Amniotic stem cell (primary cell): ENCODE data around the gene RNFT1.
"Not testable (repeated sequence)": the region's sequence is repeated elsewhere in the genome, so short reads cannot be mapped to it uniquely, and the experiment has no call there.

Source experiments
- DNase-seq: peaks from one replicate; lab custom pipeline; 2025; lab: John Stamatoyannopoulos, UW

RNFT1 gene

GRCh38 chr17:59964482-59965328 is at the start of gene RNFT1:
RNFT1 (minus strand) TSS chr17:59964740; CDS start chr17:59964663, 77 bp downstream.
- peak; percentile 81 for DNase-seq

GRCh38 chr17:60009326-60009725 is 44.8 kb upstream of the RNFT1 start:
- not testable (repeated sequence) for DNase-seq

- not testable (repeated sequence) for DNase-seq
Measured at GRCh38 chr17:60008377-60008776, 43.8 kb upstream of the RNFT1 start.

DNA sequence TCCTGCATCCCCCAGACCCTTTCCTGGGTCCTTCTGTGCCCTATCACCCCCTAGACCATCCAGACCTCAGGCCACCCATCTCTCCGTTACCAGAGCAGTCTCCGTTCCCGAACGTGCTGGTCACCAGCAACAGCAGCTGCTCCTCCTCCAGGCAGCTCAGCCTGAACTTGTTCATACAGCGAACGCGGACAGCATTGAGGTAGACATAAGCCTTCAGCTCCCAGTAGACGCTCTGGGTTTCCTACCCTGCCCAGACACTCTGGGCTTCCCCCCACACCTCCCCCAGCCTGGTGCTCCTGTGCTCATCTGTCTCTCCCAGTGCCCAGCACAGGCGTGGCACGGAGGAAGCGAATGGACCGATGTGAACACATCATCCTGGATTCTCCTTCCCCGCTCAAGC is 41.6 kb upstream of the RNFT1 start:
- DNase-seq, result no peak

DNA sequence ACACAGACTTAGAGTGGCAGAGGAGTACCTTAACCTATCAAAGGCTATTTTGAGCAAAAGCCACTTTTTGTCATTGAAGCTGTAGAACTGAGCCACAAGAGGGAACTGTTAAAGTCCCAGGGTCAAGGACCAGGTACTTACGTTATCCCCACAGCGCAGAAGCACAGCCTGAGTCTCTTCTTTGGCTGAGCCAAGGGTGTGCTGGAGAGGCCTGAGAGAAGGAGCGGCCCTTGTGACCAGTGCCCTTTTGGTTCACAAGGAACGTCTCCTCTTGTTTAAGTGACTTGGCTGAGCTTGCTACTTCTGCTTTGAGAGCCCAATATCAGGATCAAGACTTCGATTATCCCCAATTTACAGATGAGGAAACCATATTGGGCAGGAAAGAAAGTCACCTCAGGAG is 40.0 kb upstream of the RNFT1 start:
- DNase-seq, result not testable (repeated sequence)

DNA sequence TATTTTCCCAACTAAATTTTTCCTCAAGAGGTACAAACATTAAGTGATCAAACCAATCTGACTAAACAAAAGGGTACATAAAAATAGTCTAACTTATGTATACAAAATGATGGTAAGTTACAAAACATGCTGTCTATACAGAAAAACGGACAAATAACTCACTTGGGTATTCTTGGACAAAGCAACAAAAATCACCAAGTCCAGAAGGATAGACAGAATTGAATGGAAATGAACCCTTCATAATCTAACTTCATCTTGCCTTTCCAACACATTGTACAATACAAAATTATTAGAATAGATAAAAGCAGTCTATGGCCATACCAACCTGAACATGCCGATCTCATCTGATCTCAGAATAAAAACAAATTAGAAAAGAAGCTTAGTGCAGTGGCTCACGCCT is 37.9 kb upstream of the RNFT1 start:
- DNase-seq, result not testable (repeated sequence)

DNA sequence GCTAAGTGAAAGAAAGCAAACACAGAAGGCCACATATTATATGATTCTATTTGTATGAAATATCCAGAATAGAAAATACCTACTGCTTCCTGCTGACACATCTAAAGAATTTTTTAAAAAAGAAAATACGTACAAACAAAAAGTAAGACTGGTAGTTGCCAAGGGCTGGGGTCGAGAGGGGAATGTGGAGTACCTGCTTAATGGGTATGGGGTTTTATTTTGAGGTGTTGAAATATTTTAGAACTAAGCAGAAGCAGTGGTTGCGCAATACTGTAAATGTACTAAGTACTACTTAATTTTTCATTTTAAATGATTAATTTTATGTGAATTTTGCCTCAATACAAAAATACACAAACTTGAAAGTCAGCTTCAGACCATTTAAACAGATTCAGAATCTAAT is 32.1 kb upstream of the RNFT1 start:
- not testable (repeated sequence) for DNase-seq

GRCh38 chr17:59975166-59975565 is 10.6 kb upstream of the RNFT1 start:
- DNase-seq, result not testable (repeated sequence)

GRCh38 chr17:59973483-59973882 is 8.9 kb upstream of the RNFT1 start:
- DNase-seq, result not testable (repeated sequence)

- DNase-seq, result no peak
Measured at GRCh38 chr17:59972778-59973177, 8.2 kb upstream of the RNFT1 start.

- not testable (repeated sequence) for DNase-seq
Measured at GRCh38 chr17:59971771-59972170, 7.2 kb upstream of the RNFT1 start.

DNA sequence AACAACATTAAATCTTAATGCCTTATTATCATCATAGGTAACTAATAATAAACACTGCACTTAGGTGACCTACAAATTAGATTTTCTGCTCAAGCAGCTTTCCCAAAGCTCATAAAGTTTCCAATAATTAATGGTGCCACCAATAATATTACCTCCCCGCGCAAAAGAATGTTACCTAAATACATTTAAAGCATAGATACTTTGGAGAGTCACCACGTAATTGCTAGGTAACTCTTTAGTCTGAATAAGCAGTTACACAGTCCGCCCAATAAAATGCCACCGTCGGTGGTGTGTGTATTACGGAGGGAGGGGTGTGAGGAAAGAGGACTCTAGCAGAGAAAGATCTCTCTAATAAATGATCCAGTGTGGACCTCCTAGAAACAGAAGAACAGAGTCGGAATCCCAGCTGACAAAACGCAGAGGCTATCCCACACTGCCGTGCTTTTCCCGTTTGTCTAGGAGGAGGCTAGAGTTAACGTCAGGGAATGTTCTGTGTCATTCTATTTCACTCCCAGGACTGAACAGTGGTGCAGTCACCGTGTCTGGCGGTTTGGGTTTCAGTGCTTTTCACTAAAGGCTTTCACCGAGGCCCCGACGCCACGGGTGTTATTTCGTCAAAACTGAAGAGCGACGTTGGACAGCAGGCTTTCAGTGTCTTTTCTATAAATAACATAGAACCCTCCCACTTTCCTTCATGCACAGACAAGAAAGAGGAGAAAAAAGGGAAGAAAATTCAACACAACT is 630 bp downstream of the RNFT1 start:
- DNase-seq, result peak; percentile 33

- DNase-seq, result no peak
Measured at GRCh38 chr17:59962739-59963318, 1.7 kb downstream of the RNFT1 start.

GRCh38 chr17:59959574-59959973 is 5.0 kb downstream of the RNFT1 start:
- DNase-seq, result not testable (repeated sequence)

DNA sequence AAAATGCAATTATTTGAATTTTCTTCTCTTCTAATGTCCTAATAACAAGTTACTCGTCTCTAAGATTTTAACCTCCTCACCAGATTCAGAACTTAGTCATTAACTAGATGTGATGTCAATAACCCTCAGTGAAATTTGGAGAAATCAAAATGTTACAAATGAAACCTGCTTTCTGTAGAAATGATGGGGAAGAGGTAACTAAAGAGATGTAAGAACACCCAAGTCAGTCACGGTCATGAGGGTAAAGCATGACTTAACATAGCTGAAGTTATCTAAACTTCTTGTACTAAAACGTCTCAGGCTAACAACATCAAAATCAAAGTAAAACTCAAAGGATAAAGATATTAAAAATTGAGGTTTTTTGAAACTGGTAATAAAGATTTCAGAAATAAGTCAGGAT is 9.7 kb downstream of the RNFT1 start:
- no peak for DNase-seq

- DNase-seq, result no peak
Measured at GRCh38 chr17:59950049-59950448, 14.5 kb downstream of the RNFT1 start.

DNA sequence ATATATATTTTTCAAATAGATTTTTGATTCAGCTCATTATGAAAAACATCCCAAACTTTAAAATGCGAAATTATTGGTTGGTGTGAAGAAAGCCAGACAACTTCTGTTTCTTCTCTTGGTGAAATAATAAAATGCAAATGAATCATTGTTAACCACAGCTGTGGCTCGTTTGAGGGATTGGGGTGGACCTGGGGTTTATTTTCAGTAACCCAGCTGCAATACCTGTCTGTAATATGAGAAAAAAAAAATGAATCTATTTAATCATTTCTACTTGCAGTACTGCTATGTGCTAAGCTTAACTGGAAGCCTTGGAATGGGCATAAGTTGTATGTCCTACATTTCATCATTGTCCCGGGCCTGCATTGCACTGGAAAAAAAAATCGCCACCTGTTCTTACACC is 17.2 kb downstream of the RNFT1 start:
- DNase-seq, result not testable (repeated sequence)

GRCh38 chr17:59946433-59946832 is 18.1 kb downstream of the RNFT1 start:
- not testable (repeated sequence) for DNase-seq

GRCh38 chr17:59941131-59941530 is 23.4 kb downstream of the RNFT1 start:
- DNase-seq, result no peak

DNA sequence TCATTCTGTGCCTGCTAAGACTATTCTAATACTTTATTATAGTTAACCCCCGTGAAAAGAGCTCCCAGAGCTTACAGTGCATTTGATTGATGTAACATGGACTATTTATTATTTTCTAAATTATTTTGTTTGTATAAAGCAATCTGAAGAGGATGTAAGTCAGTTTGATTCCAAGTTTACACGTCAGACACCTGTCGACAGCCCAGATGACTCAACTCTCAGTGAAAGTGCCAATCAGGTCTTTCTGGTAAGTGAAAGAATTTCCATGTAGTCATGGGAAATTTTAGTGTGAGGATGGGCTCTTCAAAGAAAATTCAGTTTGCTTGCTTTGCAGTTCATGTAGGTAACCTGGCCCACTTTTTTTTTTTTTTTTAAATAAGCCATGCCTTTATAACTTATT is 23.8 kb downstream of the RNFT1 start:
- not testable (repeated sequence) for DNase-seq

GRCh38 chr17:59933317-59933716 is 31.2 kb downstream of the RNFT1 start:
- DNase-seq, result not testable (repeated sequence)

DNA sequence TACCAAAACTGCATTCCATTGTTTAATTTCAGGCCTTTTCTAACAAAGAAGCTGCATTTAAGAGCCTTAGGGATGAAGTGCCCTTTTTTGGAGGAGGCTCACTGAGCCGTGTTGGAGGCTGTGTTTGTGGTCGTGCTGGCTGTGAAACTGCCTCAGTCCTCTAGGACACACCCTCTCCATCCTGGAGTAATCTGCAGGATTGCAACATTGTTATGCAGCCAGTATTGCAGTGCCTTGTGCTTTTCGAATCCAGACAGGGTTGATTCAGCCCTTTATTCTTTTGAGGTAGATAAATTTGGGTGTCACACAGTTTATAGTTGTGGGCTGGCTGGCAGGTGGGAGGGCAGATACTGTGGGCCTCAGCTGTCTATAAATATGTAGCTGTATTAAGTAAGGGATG is 33.8 kb downstream of the RNFT1 start:
- not testable (repeated sequence) for DNase-seq

DNA sequence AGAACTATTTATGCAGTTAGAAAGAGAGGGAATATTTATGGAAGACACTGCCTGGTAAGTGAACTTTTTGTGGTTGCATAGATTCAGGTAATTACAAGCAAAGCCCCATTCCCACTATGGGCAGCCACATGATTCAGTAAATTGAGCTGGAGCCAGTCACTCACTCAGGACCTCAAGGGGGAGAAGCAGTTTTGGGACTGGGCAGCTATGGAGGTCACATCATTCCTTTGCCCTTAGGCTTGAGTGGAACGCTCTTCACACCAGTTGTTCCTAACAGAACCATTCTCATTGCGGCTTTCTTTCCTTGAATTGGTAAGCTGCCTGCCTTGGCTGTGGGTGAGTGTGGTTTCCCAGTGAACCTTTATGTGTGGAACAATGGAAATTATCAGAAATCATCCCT is 34.4 kb downstream of the RNFT1 start:
- DNase-seq, result not testable (repeated sequence)
